A673 (cell line): ENCODE results near the gene ARID3A.

Experiments
- EZH2 ChIP-seq: fragments of 200-600 bp; sonication (generic); IDR thresholded peaks from 2 replicates; pipeline ENCODE4 v1.6.1; 2017; ENCODE audit warnings: borderline replicate concordance, low read depth, mild to moderate bottlenecking, mixed read lengths, antibody characterized with exemption, low read length; ENCODE audit not compliant: poor library complexity, severe bottlenecking
- TF ChIP-seq, protein P1 (sequence below): fragments of 300-800, 200-600 bp; sonication (generic); conservative IDR thresholded peaks from 2 replicates; pipeline ENCODE4 v1.5.1; 2017; ENCODE audit warnings: low read depth, mild to moderate bottlenecking, antibody characterized with exemption, low read length, moderate library complexity, mixed read lengths

DNA sequence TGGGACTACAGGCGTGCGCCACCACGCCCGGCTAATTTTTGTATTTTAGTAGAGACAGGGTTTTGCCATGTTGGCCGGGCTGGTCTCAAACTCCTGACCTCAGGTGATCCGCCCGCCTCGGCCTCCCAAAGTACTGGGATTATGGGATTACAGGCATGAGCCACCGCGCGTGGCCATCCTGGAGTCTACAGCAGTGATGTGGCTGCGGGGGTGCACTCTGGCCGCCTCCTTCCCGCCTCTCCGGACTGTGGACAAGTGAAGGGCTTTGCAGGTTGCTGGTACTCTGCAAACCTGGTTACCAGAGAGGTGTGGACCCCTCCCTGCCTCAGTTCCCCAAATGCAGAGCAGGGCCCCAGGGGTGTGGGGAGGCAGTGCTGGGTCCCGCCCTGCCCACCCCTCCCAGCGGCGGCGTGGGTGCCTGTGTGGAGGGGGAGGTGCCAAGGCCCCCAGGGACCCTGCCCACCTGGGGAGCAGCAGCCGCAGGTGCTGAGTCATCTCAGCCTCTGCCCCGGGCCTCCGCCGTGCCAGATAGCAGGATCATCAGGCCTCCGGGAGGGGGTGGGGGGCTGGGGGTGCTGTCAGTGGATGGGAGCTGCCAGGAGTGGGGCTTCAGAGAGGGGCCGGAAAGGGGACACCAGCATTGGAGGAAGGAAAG, 23.1 kb downstream of the ARID3A start:
- TF ChIP-seq, protein P1, sequence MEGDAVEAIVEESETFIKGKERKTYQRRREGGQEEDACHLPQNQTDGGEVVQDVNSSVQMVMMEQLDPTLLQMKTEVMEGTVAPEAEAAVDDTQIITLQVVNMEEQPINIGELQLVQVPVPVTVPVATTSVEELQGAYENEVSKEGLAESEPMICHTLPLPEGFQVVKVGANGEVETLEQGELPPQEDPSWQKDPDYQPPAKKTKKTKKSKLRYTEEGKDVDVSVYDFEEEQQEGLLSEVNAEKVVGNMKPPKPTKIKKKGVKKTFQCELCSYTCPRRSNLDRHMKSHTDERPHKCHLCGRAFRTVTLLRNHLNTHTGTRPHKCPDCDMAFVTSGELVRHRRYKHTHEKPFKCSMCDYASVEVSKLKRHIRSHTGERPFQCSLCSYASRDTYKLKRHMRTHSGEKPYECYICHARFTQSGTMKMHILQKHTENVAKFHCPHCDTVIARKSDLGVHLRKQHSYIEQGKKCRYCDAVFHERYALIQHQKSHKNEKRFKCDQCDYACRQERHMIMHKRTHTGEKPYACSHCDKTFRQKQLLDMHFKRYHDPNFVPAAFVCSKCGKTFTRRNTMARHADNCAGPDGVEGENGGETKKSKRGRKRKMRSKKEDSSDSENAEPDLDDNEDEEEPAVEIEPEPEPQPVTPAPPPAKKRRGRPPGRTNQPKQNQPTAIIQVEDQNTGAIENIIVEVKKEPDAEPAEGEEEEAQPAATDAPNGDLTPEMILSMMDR = no peak
- TF ChIP-seq EZH2 = no peak
